Tibial nerve (tissue), 4 donors: Measurements from ENCODE around the gene CCDC181. TPM values are rescaled to one million over a fixed set of nuclear protein-coding genes. Genes with fewer than 3 reads are reported as not detected.

ENCODE experiments used
- DNase-seq, 2 donors: peaks; one replicate each; pipeline ENCODE4 v3.0.0-alpha.2; 2019; ENCODE audit warnings: low spot score in 2 of 2
- H3K27ac ChIP-seq, 4 donors: fragments of 200-600 bp; sonication (generic) in 3 of 4; one replicate each; pipeline ENCODE4 v1.5.1; 2017 to 2019; ENCODE audit warnings: mild to moderate bottlenecking in 1 of 4
- H3K27me3 ChIP-seq, 2 donors: fragments of 200-600 bp; sonication (generic) in 1 of 2; one replicate each; pipeline versions ENCODE4 v1.5.1 to v1.6.0; 2017 to 2019
- H3K36me3 ChIP-seq, 3 donors: fragments of 200-600 bp; sonication (generic); one replicate each; pipeline ENCODE4 v1.5.1; 2018 to 2019
- H3K4me1 ChIP-seq, 4 donors: fragments of 200-600 bp; sonication (generic) in 3 of 4; one replicate each; pipeline ENCODE4 v1.5.1; 2017 to 2019
- H3K4me3 ChIP-seq, 4 donors: fragments of 200-600 bp; sonication (generic) in 3 of 4; one replicate each; pipeline ENCODE4 v1.5.1; 2017 to 2019; ENCODE audit warnings: mild to moderate bottlenecking in 1 of 4, moderate library complexity in 1 of 4
- H3K9me3 ChIP-seq, 4 donors: fragments of 200-600 bp; sonication (generic) in 3 of 4; one replicate each; pipeline ENCODE4 v1.5.1; 2017 to 2019
- CTCF ChIP-seq, 5 experiments: fragments of 200-600 bp in 3 of 5; fragments of 450-650 bp in 2 of 5; sonication (generic) in 3 of 5; IDR thresholded peaks; one replicate each; pipeline ENCODE4 v1.5.1; 2016 to 2019; ENCODE audit warnings: antibody characterized with exemption in 5 of 5, mild to moderate bottlenecking in 3 of 5, moderate library complexity in 2 of 5
- EP300 ChIP-seq, 2 donors: sonication (generic); formaldehyde crosslinking; IDR thresholded peaks; one replicate each; pipeline ENCODE4 v1.6.1; 2017; ENCODE audit warnings: antibody characterized with exemption in 2 of 2, mild to moderate bottlenecking in 1 of 2
- POLR2A ChIP-seq, 2 donors: fragments of 450-650 bp; IDR thresholded peaks; one replicate each; pipeline ENCODE4 v1.6.1; 2017; ENCODE audit warnings: antibody characterized with exemption in 2 of 2, mild to moderate bottlenecking in 2 of 2, moderate library complexity in 2 of 2
- WGBS, 2 donors: methylation state at CpG; one replicate each; pipeline ENCODE4 v1.1.5; 2018; 5-methylcytosine and 5-hydroxymethylcytosine counted together
- small RNA-seq: library from RNA; depleted of rRNA; stranded (forward); fragments of <200 nt; gene quantifications from one replicate; pipeline ENCODE3, GENCODE V24; 2016
- total RNA-seq, 4 donors: library from RNA; depleted of rRNA; stranded (reverse); fragments of >200 nt; gene quantifications; one replicate each; pipeline ENCODE4 v1.1.0, GENCODE V29; 2016

The CCDC181 gene
- total RNA-seq, 4 donors from 2014 or later = 0.39 to 3.6 (median 1.6) TPM

GRCh38 chr1:169348383-169349036 lies 78.8 kb downstream of the CCDC181 start:
- WGBS, 2 donors = 37 to 40% methylated on average over 5 of the region's 5 CpGs
- Histone ChIP-seq H3K4me3 (no peak overlapping the region), H3K4me1 (no peaks in the 10 kb centered on the region), H3K27me3 (no peaks in the 10 kb centered on the region), H3K36me3 (no peaks in the 10 kb centered on the region), H3K9me3 (peaks cover 0 to 9% (median 0%) of the 10 kb centered on the region in 4 donors), H3K27ac (no peak overlapping the region)
- no peak for TF ChIP-seq EP300 (IDR thresholded peaks at IDR 0.05)
- TF ChIP-seq CTCF (IDR thresholded peaks at IDR 0.05) = peak; percentile 66 to 83 (median 80)
- peak in 1 of 2 donors; percentile 62 for DNase-seq

GRCh38 chr1:169347688-169348382 lies 79.4 kb downstream of the CCDC181 start:
- H3K27me3 ChIP-seq = no peaks in the 10 kb centered on the region
- 81 to 82% methylated on average over 2 of the region's 2 CpGs for WGBS, 2 donors
- no peaks in the 10 kb centered on the region for H3K4me1 ChIP-seq
- H3K4me3 ChIP-seq = no peak overlapping the region
- no peak for DNase-seq
- peaks cover 0 to 2% (median 0%) of the 10 kb centered on the region in 4 donors for H3K9me3 ChIP-seq
- no peak overlapping the region for H3K27ac ChIP-seq
- no peaks in the 10 kb centered on the region for H3K36me3 ChIP-seq
- TF ChIP-seq POLR2A (IDR thresholded peaks at IDR 0.05) (no peak), EP300 (IDR thresholded peaks at IDR 0.05) (no peak), CTCF (IDR thresholded peaks at IDR 0.05) (no peak)

- no peaks in the 10 kb centered on the region for H3K4me1 ChIP-seq
- no peaks in the 10 kb centered on the region for H3K36me3 ChIP-seq
- no peak for TF ChIP-seq EP300 (IDR thresholded peaks at IDR 0.05)
- no peak for TF ChIP-seq POLR2A (IDR thresholded peaks at IDR 0.05)
- TF ChIP-seq CTCF (IDR thresholded peaks at IDR 0.05) = no peak
- 91 to 100% methylated on average over 3 of the region's 3 CpGs for WGBS, 2 donors
- no peak for DNase-seq
- H3K27ac ChIP-seq = no peak overlapping the region
- no peak overlapping the region for H3K4me3 ChIP-seq
- no peaks in the 10 kb centered on the region for H3K27me3 ChIP-seq
- H3K9me3 ChIP-seq = no peaks in the 10 kb centered on the region
These were observed 81.2 kb downstream of the CCDC181 start for GRCh38 chr1:169346036-169346589.

- Histone ChIP-seq H3K36me3 (no peaks in the 10 kb centered on the region), H3K9me3 (no peaks in the 10 kb centered on the region), H3K4me1 (no peaks in the 10 kb centered on the region), H3K4me3 (no peak overlapping the region), H3K27ac (no peak overlapping the region), H3K27me3 (no peaks in the 10 kb centered on the region)
- WGBS, 2 donors = 95 to 100% methylated on average over 1 of the region's 1 CpG
- TF ChIP-seq EP300 (IDR thresholded peaks at IDR 0.05) (no peak), CTCF (IDR thresholded peaks at IDR 0.05) (no peak), POLR2A (IDR thresholded peaks at IDR 0.05) (no peak)
- no peak for DNase-seq
These were observed 81.8 kb downstream of the CCDC181 start for GRCh38 chr1:169345511-169345910.

Small RNA genes lying within 50 kb of the gene (small RNA-seq; reads per million reads assigned to genes)
- not detected for gene AL021068.2

Other genes with a start within 250 kb of the CCDC181 start
- 10 to 100 TPM in 2 of 4 donors, 1 to 10 TPM in 2; 8.2 to 26.2 (median 17.5) TPM for gene NME7, start 59.7 kb downstream of the CCDC181 start, total RNA-seq
- 10 to 100 TPM; 17.8 to 36.0 (median 29.4) TPM for gene BLZF1, start 59.3 kb downstream of the CCDC181 start, total RNA-seq
- 10 to 100 TPM; 25.1 to 51.6 (median 35.6) TPM for gene SLC19A2, start 58.5 kb upstream of the CCDC181 start, total RNA-seq
- under 1 TPM in 3 of 4 donors, not detected in 1; 0.42 to 0.98 (median 0.60) TPM for gene F5, start 159.0 kb upstream of the CCDC181 start, total RNA-seq
- 10 to 100 TPM in 3 of 4 donors, 1 to 10 TPM in 1; 2.3 to 30.3 (median 14.8) TPM for gene SELP, start 202.7 kb upstream of the CCDC181 start, total RNA-seq